Immature natural killer cell (primary cell): ENCODE results near the gene NUDT13. TPM values are rescaled to one million over a fixed set of nuclear protein-coding genes. Genes with fewer than 3 reads are reported as not detected.
"Not testable (repeated sequence)": the region's sequence is repeated elsewhere in the genome, so short reads cannot be mapped to it uniquely, and the experiment has no call there.

Experiments used
- DNase-seq, 3 donors: peaks; one replicate each; pipeline ENCODE4 v3.0.0; 2022; ENCODE audit warnings: mixed read lengths in 1 of 3
- H3K27ac Mint-ChIP-seq, 6 donors: one replicate each; pipeline ENCODE4 v1.8.0; 2020; ENCODE audit warnings: mixed read lengths in 6 of 6, mild to moderate bottlenecking in 5 of 6, inconsistent platforms in 4 of 6, moderate library complexity in 3 of 6
- H3K27me3 Mint-ChIP-seq, 3 donors: one replicate each; pipeline ENCODE4 v1.8.0; 2020 to 2021; ENCODE audit warnings: low read depth in 3 of 3, mild to moderate bottlenecking in 3 of 3, mixed read lengths in 3 of 3, moderate library complexity in 3 of 3, inconsistent platforms in 1 of 3
- H3K36me3 Mint-ChIP-seq, 3 donors: one replicate each; pipeline ENCODE4 v1.8.0; 2020; ENCODE audit warnings: mixed read lengths in 3 of 3, inconsistent platforms in 2 of 3, mild to moderate bottlenecking in 2 of 3
- H3K4me1 Mint-ChIP-seq, 2 donors: one replicate each; pipeline ENCODE4 v1.8.0; 2020; ENCODE audit warnings: inconsistent platforms in 2 of 2, mild to moderate bottlenecking in 2 of 2, mixed read lengths in 2 of 2, moderate library complexity in 1 of 2
- H3K4me3 Mint-ChIP-seq, 5 donors: one replicate each; pipeline ENCODE4 v1.8.0; 2020; ENCODE audit warnings: mild to moderate bottlenecking in 5 of 5, mixed read lengths in 5 of 5, inconsistent platforms in 3 of 5, moderate library complexity in 3 of 5
- H3K9me3 Mint-ChIP-seq, 6 donors: one replicate each; pipeline ENCODE4 v1.8.0; 2020; ENCODE audit warnings: mild to moderate bottlenecking in 6 of 6, mixed read lengths in 6 of 6, inconsistent platforms in 4 of 6, moderate library complexity in 3 of 6
- polyA plus RNA-seq, 3 donors: library from polyadenylated mRNA; unstranded; fragments of 300-500 nt; fragmentation: Illumina TruSeq; gene quantifications; one replicate each; pipeline ENCODE4 v1.2.3, GENCODE V29; 2021

Gene NUDT13
- polyA plus RNA-seq, 3 donors from 2014 or later = 0.77 to 1.2 TPM; not detected in 1

DNA sequence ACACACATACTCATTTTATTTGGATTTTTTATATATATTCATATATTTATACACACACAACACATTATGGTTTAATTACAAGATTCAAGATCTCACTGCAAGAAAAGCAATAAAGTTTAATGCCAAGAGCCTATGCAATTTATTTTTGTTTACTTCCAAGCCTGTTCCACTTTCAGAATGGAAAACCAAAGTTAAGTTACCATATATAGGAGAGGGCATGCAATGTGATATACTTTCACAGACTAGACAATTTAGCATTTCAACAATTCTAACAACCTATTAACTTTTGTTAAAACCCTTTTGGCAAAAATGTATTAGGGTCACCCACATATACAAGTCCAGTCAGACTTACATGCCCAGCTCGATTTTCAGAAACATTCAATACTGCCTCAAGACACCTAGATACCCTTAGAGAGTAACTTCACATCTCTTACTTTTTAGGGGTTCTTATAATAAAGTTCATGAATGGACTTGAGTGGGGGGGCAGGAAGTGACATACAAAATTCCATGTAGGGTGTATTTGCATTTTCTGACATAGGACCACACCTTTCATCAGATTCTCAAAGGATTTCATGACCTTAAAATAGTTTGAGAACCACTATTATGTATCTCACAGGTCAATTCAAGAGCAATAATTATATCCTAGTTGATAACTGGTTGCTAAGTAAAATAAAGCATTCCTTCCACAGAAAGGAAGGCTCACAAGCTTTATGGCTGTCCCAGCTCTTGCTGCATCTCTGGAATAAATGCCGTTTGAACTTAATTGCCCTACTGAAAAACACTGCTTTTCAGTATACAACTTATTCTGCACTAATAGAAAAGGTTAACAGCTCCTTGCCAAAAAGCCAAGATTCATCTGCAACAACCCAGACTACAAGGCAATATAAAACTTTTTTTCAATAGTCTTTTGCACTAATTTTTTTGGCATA is 16.1 kb upstream of the NUDT13 start:
- Mint-ChIP-seq H3K4me3 (peak overlapping the region in 3 of 5 donors; percentile 47 to 90 (median 90)), H3K9me3 (no peaks in the 10 kb centered on the region), H3K27me3 (peaks cover 17 to 24% (median 23%) of the 10 kb centered on the region in 3 donors), H3K27ac (peak overlapping the region in 2 of 6 donors; percentile 22 to 89), H3K36me3 (peaks cover 0 to 5% (median 0%) of the 10 kb centered on the region in 3 donors), H3K4me1 (peaks cover 23 to 32% of the 10 kb centered on the region in 2 donors)
- no peak for DNase-seq

- Mint-ChIP-seq H3K27ac (peak overlapping the region; percentile 89 to 98 (median 96)), H3K9me3 (no peaks in the 10 kb centered on the region), H3K27me3 (peaks cover 17 to 24% (median 23%) of the 10 kb centered on the region in 3 donors), H3K4me3 (peak overlapping the region; percentile 87 to 99 (median 90)), H3K36me3 (peaks cover 0 to 5% (median under 1%) of the 10 kb centered on the region in 3 donors), H3K4me1 (peaks cover 23 to 32% of the 10 kb centered on the region in 2 donors)
- no peak for DNase-seq
These were observed 15.2 kb upstream of the NUDT13 start for GRCh38 chr10:73094986-73095480.

DNA sequence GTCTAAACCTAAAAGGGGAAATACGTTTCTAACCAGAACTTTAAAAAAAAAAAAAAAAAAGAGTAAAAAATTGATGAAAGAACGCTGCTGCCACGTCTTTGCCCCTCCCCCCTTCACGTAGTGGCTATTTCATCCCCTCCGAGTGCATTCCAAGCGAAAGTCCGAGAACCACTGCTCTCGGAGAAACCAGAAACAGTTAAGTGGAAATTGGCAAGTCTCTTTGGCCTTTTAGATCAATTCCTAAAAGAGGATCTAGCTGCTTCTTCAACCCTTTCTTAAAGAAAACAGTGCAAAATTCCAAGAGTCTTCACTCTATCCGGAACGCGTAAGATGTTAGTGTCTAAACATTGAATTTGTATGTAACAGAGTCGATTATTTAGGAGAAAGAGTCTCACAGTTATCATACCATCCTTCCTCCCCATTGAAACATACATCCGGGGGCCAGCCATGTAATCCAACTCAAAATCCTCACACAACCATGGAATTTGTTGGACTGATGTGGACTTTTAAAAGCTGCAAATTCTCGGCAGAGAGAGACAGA is 14.7 kb upstream of the NUDT13 start:
- peak; percentile 13 to 20 (median 13) for DNase-seq
- Mint-ChIP-seq H3K4me1 (peaks cover 23 to 32% of the 10 kb centered on the region in 2 donors), H3K4me3 (peak overlapping the region; percentile 87 to 99 (median 90)), H3K27me3 (peaks cover 17 to 24% (median 23%) of the 10 kb centered on the region in 3 donors), H3K36me3 (peaks cover 0 to 8% (median 4%) of the 10 kb centered on the region in 3 donors), H3K9me3 (no peaks in the 10 kb centered on the region), H3K27ac (peak overlapping the region; percentile 89 to 98 (median 96))

GRCh38 chr10:73096041-73096448 is 14.2 kb upstream of the NUDT13 start:
- peak overlapping the region; percentile 87 to 99 (median 90) for H3K4me3 Mint-ChIP-seq

GRCh38 chr10:73096449-73097304 is 13.6 kb upstream of the NUDT13 start, which contains the start of gene P4HA1:
Gene P4HA1 (minus strand): TSS chr10:73096866. CDS start chr10:73074883, 21,983 bp downstream.
- Mint-ChIP-seq H3K4me3 (peak within 1 kb of the TSS; percentile 87 to 99 (median 90)), H3K9me3 (no peaks in the 10 kb centered on the region), H3K36me3 (peaks cover 0 to 7% (median 4%) of the 10 kb centered on the region in 3 donors), H3K27ac (peak within 1 kb of the TSS; percentile 89 to 98 (median 96)), H3K27me3 (peaks cover 17 to 24% (median 23%) of the 10 kb centered on the region in 3 donors), H3K4me1 (peaks cover 23 to 32% of the 10 kb centered on the region in 2 donors)
- DNase-seq = peak; percentile 98 to 99 (median 99)

More at GRCh38 chr10:73096041-73096448, 14.2 kb upstream of the NUDT13 start:
- H3K27me3 Mint-ChIP-seq = peaks cover 17 to 24% (median 23%) of the 10 kb centered on the region in 3 donors
- peak; percentile 58 to 63 (median 63) for DNase-seq
- H3K27ac Mint-ChIP-seq = peak overlapping the region; percentile 89 to 98 (median 96)
- no peaks in the 10 kb centered on the region for H3K9me3 Mint-ChIP-seq
- peaks cover 0 to 8% (median 4%) of the 10 kb centered on the region in 3 donors for H3K36me3 Mint-ChIP-seq
- H3K4me1 Mint-ChIP-seq = peaks cover 23 to 32% of the 10 kb centered on the region in 2 donors

GRCh38 chr10:73097305-73097670 is 13.0 kb upstream of the NUDT13 start:
- no peak for DNase-seq
- Mint-ChIP-seq H3K4me1 (peaks cover 23 to 32% of the 10 kb centered on the region in 2 donors), H3K9me3 (no peaks in the 10 kb centered on the region), H3K27ac (peak overlapping the region; percentile 89 to 98 (median 96)), H3K36me3 (peaks cover 4 to 8% (median 7%) of the 10 kb centered on the region in 3 donors), H3K4me3 (peak overlapping the region; percentile 87 to 99 (median 90)), H3K27me3 (peaks cover 17 to 24% (median 23%) of the 10 kb centered on the region in 3 donors)

GRCh38 chr10:73099141-73099540 is 11.1 kb upstream of the NUDT13 start:
- Mint-ChIP-seq H3K4me3 (no peak overlapping the region), H3K4me1 (peaks cover 20 to 28% of the 10 kb centered on the region in 2 donors), H3K27ac (peak overlapping the region in 2 of 6 donors; percentile 21 to 32), H3K27me3 (peaks cover 15 to 24% (median 23%) of the 10 kb centered on the region in 3 donors), H3K9me3 (no peaks in the 10 kb centered on the region), H3K36me3 (peaks cover 4 to 8% (median 7%) of the 10 kb centered on the region in 3 donors)
- no peak for DNase-seq

- Mint-ChIP-seq H3K4me3 (no peak overlapping the region), H3K27me3 (peaks cover 0 to 4% (median 0%) of the 10 kb centered on the region in 3 donors), H3K9me3 (peaks cover 0 to 3% (median 0%) of the 10 kb centered on the region in 6 donors), H3K27ac (no peak overlapping the region), H3K36me3 (peaks cover 12 to 25% (median 19%) of the 10 kb centered on the region in 3 donors), H3K4me1 (peaks cover 13% of the 10 kb centered on the region in 2 donors)
- DNase-seq = no peak
These were observed 4.0 kb upstream of the NUDT13 start for GRCh38 chr10:73106301-73106700.

GRCh38 chr10:73109248-73109652 is 1.0 kb upstream of the NUDT13 start:
- H3K27ac Mint-ChIP-seq, H3K27me3 Mint-ChIP-seq, DNase-seq, H3K9me3 Mint-ChIP-seq: not testable (repeated sequence)
- Mint-ChIP-seq H3K36me3 (peaks cover 8 to 20% (median 16%) of the 10 kb centered on the region in 3 donors), H3K4me3 (peak overlapping the region in 1 of 5 donors; percentile 38), H3K4me1 (peaks cover 13 to 14% of the 10 kb centered on the region in 2 donors)

GRCh38 chr10:73112032-73112431 is 1.8 kb downstream of the NUDT13 start:
- DNase-seq, H3K27ac Mint-ChIP-seq, H3K4me3 Mint-ChIP-seq, H3K9me3 Mint-ChIP-seq, H3K27me3 Mint-ChIP-seq: not testable (repeated sequence)
- Mint-ChIP-seq H3K36me3 (peaks cover 3 to 17% (median 9%) of the 10 kb centered on the region in 3 donors), H3K4me1 (peaks cover 13 to 14% of the 10 kb centered on the region in 2 donors)

GRCh38 chr10:73113551-73113950 is 3.3 kb downstream of the NUDT13 start:
- Mint-ChIP-seq H3K27ac (no peak overlapping the region), H3K9me3 (peaks cover 0 to 3% (median 0%) of the 10 kb centered on the region in 6 donors), H3K4me3 (no peak overlapping the region), H3K36me3 (peaks cover 3 to 11% (median 6%) of the 10 kb centered on the region in 3 donors), H3K4me1 (peaks cover 13 to 14% of the 10 kb centered on the region in 2 donors), H3K27me3 (no peaks in the 10 kb centered on the region)
- DNase-seq = no peak

DNA sequence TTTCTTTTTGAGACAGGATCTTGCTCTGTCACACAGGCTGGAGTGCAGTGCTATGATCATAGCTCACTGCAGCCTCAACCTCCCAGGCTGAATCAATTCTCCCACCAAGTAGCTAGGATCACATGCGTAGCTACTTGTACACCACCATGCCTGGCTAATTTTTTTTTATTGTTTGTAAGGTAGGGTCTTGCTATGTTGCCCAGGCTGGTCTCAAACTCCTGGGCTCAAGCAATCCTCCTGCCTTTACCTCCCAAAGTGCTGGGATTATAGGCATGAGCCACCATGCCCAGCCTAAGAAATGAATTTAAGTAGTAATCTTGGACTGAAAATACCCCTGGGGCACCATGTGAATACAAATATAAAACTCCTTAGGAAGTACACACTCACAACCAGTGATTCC is 5.8 kb downstream of the NUDT13 start:
- H3K36me3 Mint-ChIP-seq = no peaks in the 10 kb centered on the region
- H3K9me3 Mint-ChIP-seq = no peaks in the 10 kb centered on the region
- H3K27me3 Mint-ChIP-seq = no peaks in the 10 kb centered on the region
- no peak for DNase-seq
- peaks cover 0 to 4% of the 10 kb centered on the region in 2 donors for H3K4me1 Mint-ChIP-seq
- H3K4me3 Mint-ChIP-seq = no peak overlapping the region
- no peak overlapping the region for H3K27ac Mint-ChIP-seq
